Stomach (tissue), 4 donors: Measurements from ENCODE around the gene HABP4.

Experiments
- CTCF ChIP-seq, 7 experiments: fragments of 450-650 bp in 4 of 7; fragments of 200-600 bp in 3 of 7; sonication (generic) in 3 of 7; IDR thresholded peaks; one replicate each; pipeline ENCODE4 v1.5.1; 2016 to 2019; ENCODE audit warnings: antibody characterized with exemption in 7 of 7, control low read depth in 2 of 7, mild to moderate bottlenecking in 1 of 7
- EP300 ChIP-seq: sonication (generic); formaldehyde crosslinking; IDR thresholded peaks from one replicate; pipeline ENCODE4 v1.6.1; 2017; ENCODE audit warnings: antibody characterized with exemption
- POLR2A ChIP-seq, 4 donors: fragments of 450-650 bp; IDR thresholded peaks; one replicate each; pipeline ENCODE4 v1.6.1; 2016; ENCODE audit warnings: antibody characterized with exemption in 4 of 4, control low read depth in 2 of 4, mild to moderate bottlenecking in 1 of 4, moderate library complexity in 1 of 4

GRCh38 chr9:96503918-96504317 lies 53.9 kb downstream of the HABP4 start:
- TF ChIP-seq POLR2A (IDR thresholded peaks at IDR 0.05) (no peak), CTCF (IDR thresholded peaks at IDR 0.05) (no peak), EP300 (no peak)
